HG02938 (cell line): ENCODE results near the gene SLC9B1.
"Not testable (repeated sequence)": the region's sequence is repeated elsewhere in the genome, so short reads cannot be mapped to it uniquely, and the experiment has no call there.

Experiments
- ATAC-seq: cut with Tn5 transposase; IDR thresholded peaks from one replicate; pipeline ENCODE4 v1.9.1; 2021; ENCODE audit warnings: mild to moderate bottlenecking, moderate library complexity; ENCODE audit not compliant: unreplicated experiment

Gene SLC9B1

DNA sequence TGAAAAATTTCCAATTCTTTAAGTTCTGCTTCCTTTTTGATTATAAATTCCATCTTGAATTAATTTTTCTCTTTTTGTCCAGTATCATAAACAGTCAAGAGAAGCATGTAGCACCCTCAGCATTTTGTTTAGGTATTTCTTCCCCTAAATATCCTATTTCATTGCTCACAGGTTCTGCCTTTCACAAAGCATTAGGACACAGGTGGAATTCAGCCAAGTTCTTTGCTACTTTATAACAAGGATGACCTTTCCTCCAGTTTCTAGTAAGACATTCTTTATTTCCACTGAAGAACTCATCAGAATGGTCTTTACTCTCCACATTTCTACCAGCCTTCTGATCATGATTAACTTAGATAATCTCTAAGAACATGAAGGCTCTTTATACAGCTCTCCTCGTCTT, 7.4 kb downstream of the SLC9B1 start:
- no peak for ATAC-seq

DNA sequence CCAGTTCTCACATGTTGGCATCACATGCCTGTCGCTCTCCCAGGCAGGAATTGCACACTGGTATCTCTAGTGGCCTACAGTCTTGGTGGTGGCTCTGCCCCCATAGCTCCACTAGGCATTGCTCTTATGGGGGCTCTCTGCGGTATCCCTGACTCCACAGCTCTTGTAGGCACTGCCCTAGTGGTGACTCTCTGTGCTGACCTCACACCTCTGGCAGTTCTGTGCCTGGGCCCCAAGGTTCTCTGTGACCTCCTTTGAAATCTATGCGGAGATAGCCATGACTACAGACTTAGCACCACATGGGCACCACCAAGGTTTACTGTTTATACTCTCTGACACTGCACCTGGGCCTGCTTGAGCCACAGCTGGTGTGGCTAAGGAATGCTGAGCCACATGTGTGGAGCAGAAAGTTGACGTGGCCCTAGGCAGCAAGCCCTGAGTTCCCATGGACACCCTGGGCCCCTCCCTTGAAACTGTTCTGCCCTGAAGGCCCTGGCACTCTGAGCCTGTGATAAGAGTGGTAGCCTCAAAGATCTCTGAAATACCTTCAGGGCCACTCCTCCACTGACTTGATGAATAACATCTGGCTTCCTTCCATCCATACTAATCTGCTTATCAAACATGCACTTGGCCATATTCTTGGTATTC, 8.0 kb downstream of the SLC9B1 start:
- ATAC-seq: no peak

DNA sequence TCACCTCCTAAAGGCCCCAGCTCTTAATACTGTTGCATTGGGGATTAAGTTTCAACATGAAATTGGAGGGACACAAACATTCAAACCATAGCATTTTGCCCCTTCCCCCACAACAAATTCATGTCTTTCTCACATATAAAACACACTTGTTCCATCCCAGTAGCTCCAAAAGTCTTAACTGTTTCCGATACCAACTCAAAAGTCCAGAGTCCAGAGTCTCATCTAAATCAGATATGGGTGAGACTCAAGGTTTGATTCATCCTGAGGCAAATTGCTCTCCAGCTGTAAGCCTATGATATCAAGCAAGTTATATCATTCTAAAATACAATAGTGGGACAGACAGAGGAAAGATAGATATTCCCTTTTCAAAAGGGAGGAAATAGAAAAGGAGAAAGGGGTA, 8.7 kb downstream of the SLC9B1 start:
- ATAC-seq: no peak

DNA sequence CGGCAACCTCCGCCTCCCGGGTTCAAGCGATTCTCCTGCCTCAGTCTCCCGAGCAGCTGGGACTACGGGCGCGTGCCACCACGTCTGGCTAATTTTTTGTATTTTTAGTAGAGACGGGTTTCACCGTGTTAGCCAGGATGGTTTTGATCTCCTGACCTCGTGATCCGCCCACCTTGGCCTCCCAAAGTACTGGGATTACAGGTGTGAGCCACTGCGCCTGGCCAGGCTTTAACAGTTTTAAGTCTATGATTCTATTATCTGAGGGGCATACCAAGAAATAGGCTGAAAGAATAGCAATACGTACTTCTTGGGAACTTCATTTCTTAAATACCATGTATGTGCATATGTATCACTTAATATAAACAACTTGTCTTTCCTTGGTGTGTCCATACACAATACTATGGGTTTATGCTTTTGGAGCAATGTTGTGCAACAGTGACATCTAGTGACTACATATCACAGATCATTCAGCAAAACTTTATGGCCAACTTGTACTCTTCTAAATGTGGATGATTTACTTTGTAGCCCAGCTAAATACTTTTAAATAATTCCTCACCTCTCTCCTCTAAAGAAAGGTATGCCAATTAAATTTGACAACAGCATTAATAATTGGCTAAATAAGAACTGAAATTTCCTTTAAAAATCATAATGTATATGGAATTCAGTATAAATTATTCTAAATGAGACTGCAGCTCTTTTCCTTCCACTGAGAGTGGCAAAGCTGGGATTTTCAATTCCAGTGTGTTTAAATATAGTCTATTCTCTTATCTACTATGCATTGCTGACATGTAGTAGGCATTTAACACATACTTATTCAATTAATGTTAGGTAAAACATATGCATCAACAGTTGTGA, 10.4 kb downstream of the SLC9B1 start:
- peak; percentile 91 for ATAC-seq

DNA sequence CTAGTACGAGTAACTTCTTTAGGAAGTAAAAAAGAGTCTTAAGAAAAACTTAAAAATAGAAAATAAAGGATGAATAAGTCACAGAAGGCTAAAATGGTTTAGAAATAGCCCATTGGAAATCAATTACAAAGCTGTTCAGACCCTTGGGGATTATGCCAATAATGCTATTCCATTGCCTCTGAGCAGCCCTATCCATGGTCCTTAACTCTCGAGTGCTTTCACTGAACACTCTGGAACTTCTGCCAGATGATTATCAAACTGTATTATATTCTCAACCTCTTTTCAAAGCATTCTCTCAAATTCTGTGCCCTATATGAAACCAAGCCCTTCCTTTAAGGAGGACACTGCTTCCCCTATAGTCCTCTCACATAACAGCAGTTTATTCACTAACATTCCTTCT, 17.0 kb downstream of the SLC9B1 start:
- ATAC-seq: no peak

DNA sequence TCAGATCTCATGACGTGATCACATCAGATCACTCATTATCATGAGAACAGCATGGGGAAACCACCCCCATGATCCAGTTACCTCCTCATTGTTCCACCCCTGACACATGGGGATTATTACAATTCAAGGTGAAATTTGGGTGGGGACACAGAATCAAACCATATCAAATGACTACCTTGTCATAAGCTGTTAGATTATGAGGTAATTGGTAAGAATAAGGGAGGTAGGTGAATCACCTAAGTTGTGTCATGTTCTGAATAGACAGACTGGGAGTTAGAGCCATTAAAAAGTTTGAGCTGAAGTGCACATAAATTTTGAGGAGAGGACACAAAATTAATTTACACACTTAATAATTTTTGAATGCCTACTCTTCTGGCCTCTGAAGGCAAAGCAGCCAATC, 24.7 kb downstream of the SLC9B1 start:
- no peak for ATAC-seq

DNA sequence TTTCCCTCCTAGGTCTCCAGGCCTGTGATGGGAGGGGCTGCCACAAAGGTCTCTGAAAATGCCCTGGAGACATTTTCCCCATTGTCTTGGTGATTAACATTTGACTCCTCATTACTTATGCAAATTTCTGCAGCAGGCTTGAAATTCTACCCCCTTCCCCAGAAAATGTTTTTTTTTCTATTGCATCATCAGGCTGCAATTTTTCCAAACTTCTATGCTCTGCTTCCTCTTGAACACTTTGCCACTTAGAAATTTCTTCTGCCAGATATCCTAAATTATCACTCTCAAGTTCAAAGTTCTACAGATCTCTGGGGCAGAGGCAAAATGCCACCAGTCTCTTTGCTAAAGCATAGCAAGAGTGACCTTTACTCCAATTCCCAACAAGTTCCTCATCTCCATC, 25.5 kb downstream of the SLC9B1 start:
- not testable (repeated sequence) for ATAC-seq

DNA sequence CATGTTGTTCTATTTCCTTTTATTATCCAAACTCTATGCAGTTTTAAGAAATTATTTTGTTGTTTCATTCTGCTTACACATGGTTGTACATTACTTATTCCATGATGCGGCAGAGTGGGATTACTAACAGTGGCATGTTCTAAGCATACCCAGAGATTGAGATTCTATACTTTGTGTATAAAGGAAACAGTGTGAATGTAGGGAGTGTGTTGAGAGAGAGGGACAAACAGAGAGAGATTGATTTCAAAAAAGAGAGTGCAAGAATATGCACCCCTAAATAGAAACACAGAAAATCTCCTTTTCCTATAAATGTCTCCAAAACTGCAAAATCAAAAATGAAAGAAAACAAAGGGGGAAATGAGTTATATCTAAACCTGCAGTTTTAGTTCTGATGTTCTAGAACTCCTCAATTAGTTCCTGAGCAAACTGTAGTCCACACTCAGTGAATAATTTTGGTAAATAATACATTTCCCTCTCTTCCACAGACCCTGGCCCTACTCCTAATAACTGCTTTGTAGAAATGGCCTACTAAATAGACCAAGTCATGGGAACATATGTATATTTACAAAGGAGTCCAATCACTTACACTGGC, 31.0 kb downstream of the SLC9B1 start:
- no peak for ATAC-seq

DNA sequence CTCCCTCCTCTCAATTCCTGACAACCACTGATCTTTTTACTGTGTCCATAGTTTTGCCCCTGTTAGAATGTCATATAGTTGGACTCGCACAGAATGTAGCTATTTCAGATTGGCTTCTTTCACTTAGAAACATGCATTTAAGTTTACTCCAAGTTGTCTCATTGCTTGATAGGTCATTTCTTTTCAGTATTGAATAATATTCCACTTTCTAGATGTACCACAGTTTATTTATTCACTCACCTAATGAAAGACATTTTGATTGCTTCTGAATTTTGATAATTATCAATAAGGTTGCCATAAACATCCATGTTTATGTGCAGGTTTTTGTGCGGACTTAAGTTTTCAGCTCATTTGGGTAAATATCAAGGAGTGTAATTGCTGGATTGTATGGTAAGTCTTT, 38.5 kb downstream of the SLC9B1 start:
- no peak for ATAC-seq

DNA sequence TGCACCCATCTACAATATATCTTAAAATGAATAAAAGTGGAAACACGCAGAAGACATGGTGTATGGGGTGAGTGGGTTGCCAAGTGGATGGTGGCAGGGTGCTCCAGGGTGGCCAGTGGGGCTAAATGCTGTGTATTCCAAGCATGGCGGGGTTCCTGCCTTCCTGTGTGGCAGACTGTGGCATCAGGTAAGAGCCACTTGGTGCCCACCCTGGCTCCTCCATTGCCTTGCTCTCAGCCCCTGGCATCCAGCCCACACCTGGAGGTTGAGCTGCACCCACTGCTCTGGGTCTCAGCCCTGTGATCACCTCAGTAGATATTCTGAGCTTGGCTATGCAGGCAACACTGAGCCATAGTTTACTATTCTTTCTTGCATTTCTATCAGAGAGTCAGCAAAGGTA, 57.7 kb downstream of the SLC9B1 start:
- ATAC-seq: not testable (repeated sequence)

DNA sequence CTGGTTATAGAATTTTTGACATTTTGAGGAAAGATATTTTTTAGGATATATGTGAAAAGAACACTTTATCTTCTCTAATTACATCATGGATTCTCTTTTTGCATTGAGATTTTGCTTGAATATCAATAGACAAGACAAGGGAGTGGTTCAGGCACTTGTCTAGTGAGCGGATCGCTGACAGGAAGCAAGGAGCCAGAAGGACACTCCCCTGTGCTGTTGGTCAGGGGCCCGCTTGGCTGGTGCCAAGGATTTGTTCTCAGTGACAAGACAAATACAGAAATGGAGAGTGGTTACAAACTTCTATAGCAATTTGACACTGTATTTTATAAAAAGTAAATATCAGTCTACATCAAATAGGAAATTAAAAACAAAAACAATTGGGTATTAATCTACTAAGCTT, 60.0 kb downstream of the SLC9B1 start:
- no peak for ATAC-seq

DNA sequence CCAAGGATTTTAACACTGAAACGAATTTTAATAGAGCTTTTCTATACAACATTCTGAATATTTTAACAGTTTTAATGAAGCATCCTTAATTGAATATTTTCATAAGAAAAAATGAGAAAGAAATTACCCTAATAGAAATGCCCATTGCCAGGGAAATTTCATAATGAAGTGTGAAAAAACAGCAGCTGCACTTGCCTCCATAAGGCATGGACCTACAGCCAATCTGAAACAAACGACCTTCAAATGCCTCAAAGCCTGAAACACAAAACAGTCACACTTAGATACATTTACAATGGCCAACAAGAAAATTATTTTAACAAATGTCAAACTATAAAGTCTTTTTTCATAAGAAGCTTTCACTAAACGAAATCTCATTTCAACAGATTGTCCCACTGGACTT, 74.4 kb downstream of the SLC9B1 start:
- no peak for ATAC-seq

DNA sequence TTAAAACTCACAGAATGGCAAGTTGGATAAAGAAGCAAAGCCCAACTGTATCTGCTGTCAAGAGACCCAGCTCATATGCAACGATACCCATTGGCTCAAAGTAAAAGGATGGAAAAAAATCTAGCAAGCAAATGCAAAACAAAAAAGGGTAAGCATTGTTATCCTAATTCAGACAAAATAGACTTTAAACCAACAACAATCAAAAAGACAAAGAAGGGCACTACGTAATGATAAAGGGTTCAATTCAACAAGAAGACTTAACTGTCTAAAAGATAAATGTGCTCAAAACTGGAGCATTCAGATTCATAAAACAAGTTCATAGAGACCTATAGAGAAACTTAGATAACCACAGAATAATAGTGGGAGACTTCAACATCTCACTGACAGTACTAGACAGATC, 81.4 kb downstream of the SLC9B1 start:
- not testable (repeated sequence) for ATAC-seq

DNA sequence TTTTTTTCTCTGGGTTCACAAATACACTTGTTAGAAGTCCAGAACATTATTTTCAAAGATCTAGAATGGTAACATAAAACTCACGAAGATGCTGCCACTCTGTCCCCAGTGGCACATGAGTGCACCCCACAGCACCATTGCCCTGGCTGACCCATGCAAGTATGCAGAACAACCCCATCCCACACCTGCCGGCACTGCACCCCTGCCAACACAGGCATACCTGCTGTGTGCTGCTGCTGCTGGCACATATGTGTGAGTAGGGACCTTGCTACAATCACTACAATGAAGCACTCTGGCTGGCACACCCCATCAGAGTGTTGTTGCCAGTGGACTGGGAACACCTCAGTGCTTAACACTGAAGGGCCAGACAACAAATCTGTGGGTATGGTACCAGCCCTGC, 83.8 kb downstream of the SLC9B1 start:
- ATAC-seq: no peak

DNA sequence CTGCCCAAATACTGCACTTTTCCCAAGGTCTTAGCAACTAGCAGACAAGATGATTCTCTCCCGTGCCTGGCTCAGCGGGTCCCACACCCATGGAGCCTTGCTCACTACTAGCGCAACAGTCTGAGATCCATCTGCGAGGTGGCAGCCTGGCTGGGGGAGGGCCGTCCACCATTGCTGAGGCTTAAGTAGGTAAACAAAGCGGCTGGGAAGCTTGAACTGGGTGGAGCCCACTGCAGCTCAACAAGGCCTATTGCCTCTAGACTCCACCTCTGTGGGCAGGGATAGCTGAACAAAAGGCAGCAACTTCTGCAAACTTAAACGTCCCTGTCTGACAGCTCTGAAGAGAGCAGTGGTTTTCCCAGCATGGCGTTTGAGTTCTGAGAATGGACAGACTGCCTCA, 99.8 kb downstream of the SLC9B1 start:
- ATAC-seq: not testable (repeated sequence)

DNA sequence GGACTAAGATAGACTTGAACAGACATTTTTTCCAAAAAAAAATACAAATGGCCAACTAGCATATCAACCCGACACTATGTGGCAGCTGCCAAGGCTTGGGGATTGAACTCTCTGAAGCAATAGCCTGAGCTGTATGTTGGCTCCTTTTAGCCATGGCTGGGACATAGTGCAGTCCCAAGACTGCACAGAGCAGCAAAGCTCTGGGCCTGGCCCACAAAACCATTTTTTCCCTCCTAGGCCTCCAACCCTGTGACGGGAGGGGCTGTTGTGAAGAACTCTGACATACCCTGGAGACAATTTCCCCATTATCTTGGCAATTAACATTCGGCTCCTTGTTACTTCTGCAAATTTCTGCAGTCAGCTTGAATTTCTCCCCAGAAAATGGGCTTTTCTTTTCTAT, 100.6 kb downstream of the SLC9B1 start:
- ATAC-seq: no peak

DNA sequence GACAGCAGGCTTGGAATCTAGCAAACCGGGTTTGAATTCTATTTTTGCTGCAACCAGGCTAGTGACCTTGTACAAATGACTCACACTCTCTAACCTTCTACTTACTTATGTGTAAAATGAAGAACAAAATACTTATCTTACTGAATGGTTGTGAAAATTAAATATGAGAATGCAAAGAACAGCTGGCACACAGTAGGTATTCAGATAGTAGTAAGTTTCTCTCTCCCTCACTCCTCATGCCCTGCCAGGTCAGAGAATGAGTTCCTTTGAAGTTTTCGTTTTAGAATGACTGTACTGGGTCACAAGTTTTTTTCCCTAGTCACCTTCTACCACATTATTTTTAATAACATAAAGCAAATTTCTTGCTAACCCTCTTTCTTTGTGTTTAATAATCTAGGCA, 117.7 kb downstream of the SLC9B1 start:
- no peak for ATAC-seq

DNA sequence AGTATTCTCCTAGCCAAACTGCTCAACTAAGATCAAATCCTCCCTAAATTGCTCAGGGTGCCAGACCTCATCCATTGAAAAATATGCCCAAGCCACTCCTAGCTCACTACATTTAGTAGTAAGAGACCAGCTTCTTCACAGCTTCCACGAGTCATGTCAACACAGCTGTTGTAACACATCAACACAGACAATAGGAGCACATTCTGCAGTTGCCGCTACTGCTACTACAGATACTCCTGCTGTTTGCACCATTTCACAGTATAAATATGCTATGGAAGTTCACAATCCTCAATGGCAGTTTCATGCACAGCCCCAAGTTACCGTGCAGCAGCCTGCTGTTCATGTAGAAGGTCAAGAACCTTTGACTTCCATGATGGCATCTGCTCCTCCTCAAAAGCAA, 121.9 kb downstream of the SLC9B1 start:
- ATAC-seq: not testable (repeated sequence)

DNA sequence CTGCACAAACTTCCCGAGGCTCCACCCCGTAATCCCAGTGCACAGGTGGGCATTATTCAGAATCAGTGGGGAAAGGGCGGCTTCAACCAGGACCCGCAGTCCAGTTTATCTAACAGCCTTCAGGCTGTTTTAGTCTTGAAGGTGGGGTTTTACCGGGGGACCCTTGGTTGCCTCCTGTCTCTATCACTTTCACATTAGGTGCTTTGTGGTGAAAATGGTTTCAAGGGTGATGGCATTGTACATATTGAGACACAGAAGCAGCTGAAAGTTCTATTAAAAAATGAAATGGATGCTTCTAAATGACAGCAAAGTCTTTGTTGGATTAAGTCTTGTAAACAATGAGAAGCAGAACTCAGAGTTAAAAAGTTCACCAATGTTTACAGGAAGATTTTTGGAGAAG, 123.0 kb downstream of the SLC9B1 start:
- not testable (repeated sequence) for ATAC-seq

DNA sequence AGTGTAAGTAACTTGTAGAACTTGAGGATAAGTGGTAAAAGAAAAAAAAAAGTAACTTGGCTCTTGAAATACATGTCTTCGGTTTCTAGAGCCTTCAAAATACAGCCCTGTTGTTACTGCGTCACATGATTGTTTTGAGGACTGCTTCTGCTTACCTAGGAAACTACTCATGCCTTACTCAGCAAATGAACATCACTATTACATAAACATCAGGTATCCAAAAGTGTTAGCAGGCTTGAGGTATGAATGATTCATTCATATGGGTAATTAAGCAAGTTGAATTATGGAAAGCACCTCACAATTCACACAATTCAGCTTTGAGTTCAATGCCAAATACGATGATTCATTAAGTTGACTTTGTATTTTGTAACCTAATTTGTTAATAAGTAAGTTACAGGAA, 129.6 kb downstream of the SLC9B1 start:
- not testable (repeated sequence) for ATAC-seq

DNA sequence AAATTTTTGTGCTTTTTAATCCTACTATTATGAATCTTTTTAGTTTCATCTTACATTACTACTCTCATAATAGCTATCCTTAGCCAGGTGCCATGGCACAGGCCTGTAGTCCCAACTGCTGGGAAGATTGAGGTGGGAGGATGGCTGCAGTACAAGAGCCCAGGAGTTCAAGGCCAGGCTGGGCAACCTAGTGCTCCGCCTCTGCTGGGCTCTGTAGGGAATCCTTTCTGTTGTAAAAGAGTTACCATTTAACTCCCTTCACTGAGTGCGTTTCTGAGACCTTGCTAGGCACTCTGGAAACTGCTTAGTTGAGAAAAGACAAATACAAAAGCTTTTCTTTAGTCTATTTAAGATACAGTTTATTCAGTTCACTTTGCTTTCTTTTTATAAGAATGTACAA, 130.9 kb downstream of the SLC9B1 start:
- not testable (repeated sequence) for ATAC-seq

DNA sequence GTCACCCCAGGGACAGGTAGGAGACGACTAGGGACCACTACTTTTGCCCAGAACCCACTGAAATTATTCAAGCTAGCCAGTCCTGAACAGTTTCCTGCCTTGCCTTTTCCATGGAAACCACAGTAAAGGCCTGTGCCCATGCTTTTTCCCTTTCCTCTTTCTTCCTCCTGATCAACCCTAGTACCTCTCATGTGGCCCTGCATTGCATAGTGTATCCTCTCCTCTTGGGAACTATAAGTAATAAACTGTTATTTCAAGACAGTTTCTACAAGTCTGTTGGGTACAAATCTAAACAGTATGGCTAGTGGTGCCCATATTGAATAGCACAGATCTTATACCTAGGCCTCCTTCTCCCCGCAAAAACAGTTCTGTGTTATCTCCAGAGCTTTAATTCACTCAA, 136.2 kb downstream of the SLC9B1 start:
- ATAC-seq: no peak
